DMS53 (cell line): ENCODE measurements around the gene ATP6V0D1.
"Not testable (repeated sequence)": the region's sequence is repeated elsewhere in the genome, so short reads cannot be mapped to it uniquely, and the experiment has no call there.

Experiments
- DNase-seq: peaks from one replicate; lab custom pipeline; 2025; lab: John Stamatoyannopoulos, UW

ATP6V0D1 gene

GRCh38 chr16:67480833-67481560 lies at the start of gene ATP6V0D1:
ATP6V0D1 (minus strand) TSS chr16:67481157; CDS start chr16:67481086, 71 bp downstream.
- peak; percentile 98 for DNase-seq

- DNase-seq, result peak; percentile 73
Measured at GRCh38 chr16:67530013-67530939, 49.3 kb upstream of the ATP6V0D1 start.

GRCh38 chr16:67529582-67530012 lies 48.6 kb upstream of the ATP6V0D1 start:
- peak; percentile 67 for DNase-seq

- DNase-seq, result peak; percentile 71
Measured at GRCh38 chr16:67528870-67529581, 48.1 kb upstream of the ATP6V0D1 start.

GRCh38 chr16:67528222-67528869 lies 47.4 kb upstream of the ATP6V0D1 start, which contains the start of gene RIPOR1:
RIPOR1 (plus strand) TSS chr16:67528829; CDS start chr16:67538447, 9,618 bp downstream.
- peak; percentile 71 for DNase-seq

- no peak for DNase-seq
Measured at GRCh38 chr16:67526149-67526791, 45.3 kb upstream of the ATP6V0D1 start.

GRCh38 chr16:67525176-67525860 lies 44.4 kb upstream of the ATP6V0D1 start:
- no peak for DNase-seq

- peak; percentile 95 for DNase-seq
Measured at GRCh38 chr16:67521095-67521804, 40.3 kb upstream of the ATP6V0D1 start.

GRCh38 chr16:67519242-67519641 lies 38.3 kb upstream of the ATP6V0D1 start:
- no peak for DNase-seq

- no peak for DNase-seq
Measured at GRCh38 chr16:67518676-67519075, 37.7 kb upstream of the ATP6V0D1 start.

- DNase-seq, result no peak
Measured at GRCh38 chr16:67517661-67518423, 36.9 kb upstream of the ATP6V0D1 start.

- DNase-seq, result no peak
Measured at GRCh38 chr16:67517155-67517445, 36.1 kb upstream of the ATP6V0D1 start.

- DNase-seq, result no peak
Measured at GRCh38 chr16:67516296-67517154, 35.6 kb upstream of the ATP6V0D1 start.

- DNase-seq, result peak; percentile 87
Measured at GRCh38 chr16:67514382-67514828, 33.4 kb upstream of the ATP6V0D1 start.

GRCh38 chr16:67513892-67514291 lies 32.9 kb upstream of the ATP6V0D1 start:
- DNase-seq, result not testable (repeated sequence)

GRCh38 chr16:67509016-67509415 lies 28.1 kb upstream of the ATP6V0D1 start:
- no peak for DNase-seq

- DNase-seq, result no peak
Measured at GRCh38 chr16:67506468-67506867, 25.5 kb upstream of the ATP6V0D1 start.
